Measurements from ENCODE around the gene ADGRB3. TPM values are rescaled to one million over a fixed set of nuclear protein-coding genes. Genes with fewer than 3 reads are reported as not detected.
"Not testable (repeated sequence)": the region's sequence is repeated elsewhere in the genome, so short reads cannot be mapped to it uniquely, and the experiment has no call there.

Gene ADGRB3
- total and polyA plus RNA-seq, 10 donors, result 0.09 to 4.1 (median 1.1) TPM

DNA sequence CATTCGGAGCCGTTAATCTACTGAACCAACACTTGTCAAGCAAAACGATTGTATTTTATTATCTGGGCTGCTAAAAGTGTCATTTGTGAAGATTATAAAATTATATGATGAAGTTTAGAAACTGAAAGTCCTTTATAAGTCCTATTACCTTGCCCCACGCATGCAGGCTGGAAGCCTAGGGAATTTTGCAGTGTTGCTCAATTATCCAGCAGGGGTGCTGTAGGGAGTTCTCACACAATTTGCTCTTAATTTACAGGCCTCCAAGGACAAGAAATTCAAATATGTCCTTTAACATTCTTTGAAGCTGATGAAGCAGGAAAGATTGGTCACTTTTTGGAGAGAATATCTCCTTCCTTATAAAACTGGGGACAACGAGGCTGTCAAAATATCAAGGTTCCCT lies 792.8 kb downstream of the ADGRB3 start:
- TF ChIP-seq CTCF (IDR thresholded peaks at IDR 0.05 in 8 of 11, conservative IDR thresholded peaks at IDR 0.05 in 3 of 11) (no peak), POLR2A (IDR thresholded peaks at IDR 0.05) (no peak), POLR2AphosphoS5 (IDR thresholded peaks at IDR 0.05) (no peak)
- Histone ChIP-seq H3K9me3 (peaks cover 0 to 4% (median 0%) of the 10 kb centered on the region in 8 donors), H3K36me3 (no peaks in the 10 kb centered on the region), H3K4me3 (no peak overlapping the region), H3K27me3 (replicated peaks in 1 of 7) (no peaks in the 10 kb centered on the region), H3K4me1 (no peaks in the 10 kb centered on the region), H3K27ac (no peak overlapping the region)
- no peak for DNase-seq
- intact Hi-C loops (cut with DNase I; ENCODE audit: low total_unique reads), result no loop called here
- 72 to 84% (median 78%) methylated on average over 5 of the region's 5 CpGs for WGBS, 5 donors

- H3K27me3 ChIP-seq (replicated peaks in 1 of 7); DNase-seq; H3K4me1 ChIP-seq; H3K9me3 ChIP-seq; intact Hi-C loops (cut with DNase I; ENCODE audit: low total_unique reads); H3K4me3 ChIP-seq; H3K36me3 ChIP-seq; H3K27ac ChIP-seq: not testable (repeated sequence)
- 85 to 91% (median 88%) methylated on average over 11 to 19 of the region's 19 CpGs for WGBS, 5 donors
These were observed 797.1 kb downstream of the ADGRB3 start for GRCh38 chr6:69432168-69432567.

DNA sequence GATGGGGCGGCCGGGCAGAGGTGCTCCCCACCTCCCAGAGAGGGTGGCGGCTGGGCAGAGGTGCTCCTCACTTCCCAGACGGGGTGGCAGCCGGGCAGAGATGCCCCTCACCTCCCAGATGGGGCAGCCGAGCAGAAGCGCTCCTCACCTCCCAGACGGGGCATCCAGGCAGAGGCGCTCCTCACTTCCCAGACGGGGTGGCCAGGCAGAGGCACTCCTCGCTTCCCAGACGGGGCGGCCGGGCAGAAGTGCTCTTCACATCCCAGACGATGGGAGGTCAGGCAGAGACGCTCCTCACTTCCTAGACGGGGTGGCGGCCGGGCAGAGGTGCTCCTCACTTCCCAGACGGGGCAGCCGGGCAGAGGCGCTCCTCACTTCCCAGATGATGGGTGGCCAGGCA lies 798.0 kb downstream of the ADGRB3 start:
- H3K36me3 ChIP-seq; H3K27me3 ChIP-seq (replicated peaks in 1 of 7); H3K4me3 ChIP-seq; intact Hi-C loops (cut with DNase I; ENCODE audit: low total_unique reads); H3K4me1 ChIP-seq; DNase-seq; H3K9me3 ChIP-seq; H3K27ac ChIP-seq: not testable (repeated sequence)
- 55 to 100% (median 84%) methylated on average over 5 to 22 of the region's 22 CpGs for WGBS, 5 donors

DNA sequence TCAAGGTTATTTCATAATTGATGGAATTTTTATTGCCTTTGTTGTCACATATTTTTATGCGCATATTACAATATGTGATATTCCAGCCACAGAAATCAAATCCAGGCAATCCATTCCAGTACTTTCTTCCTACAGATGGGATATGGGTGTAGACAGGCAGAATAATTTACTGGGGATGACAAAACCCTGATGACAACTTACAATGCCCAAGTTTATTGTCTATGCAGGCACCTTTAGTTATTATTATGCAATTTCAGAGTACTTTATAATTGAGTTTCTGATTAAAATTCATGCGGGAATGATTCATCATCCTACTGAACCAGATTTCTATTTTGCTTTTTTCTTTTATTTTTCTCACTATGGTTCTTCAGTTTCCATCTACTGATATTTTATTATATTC lies 803.0 kb downstream of the ADGRB3 start:
- H3K27me3 ChIP-seq (replicated peaks in 1 of 7), result no peaks in the 10 kb centered on the region
- no peak for DNase-seq
- H3K27ac ChIP-seq, result no peak overlapping the region
- intact Hi-C loops (cut with DNase I; ENCODE audit: low total_unique reads), result no loop called here
- 87 to 95% (median 92%) methylated on average over 2 of the region's 2 CpGs for WGBS, 5 donors
- TF ChIP-seq CTCF (IDR thresholded peaks at IDR 0.05 in 8 of 11, conservative IDR thresholded peaks at IDR 0.05 in 3 of 11), result no peak
- no peak for TF ChIP-seq POLR2AphosphoS5 (IDR thresholded peaks at IDR 0.05)
- TF ChIP-seq POLR2A (IDR thresholded peaks at IDR 0.05), result no peak
- no peaks in the 10 kb centered on the region for H3K4me1 ChIP-seq
- no peaks in the 10 kb centered on the region for H3K36me3 ChIP-seq
- peaks cover 0 to 4% (median 0%) of the 10 kb centered on the region in 8 donors for H3K9me3 ChIP-seq
- no peak overlapping the region for H3K4me3 ChIP-seq

Small RNAs within 50 kb of the gene (small RNA-seq; reads per million reads assigned to genes)
- 0 reads per million in 4 donors for gene AL606923.1

Measured in spleen (tissue), 11 donors.